HepG2 (cell line): ENCODE measurements around the gene METTL22. TPM values are rescaled to one million over a fixed set of nuclear protein-coding genes. Genes with fewer than 3 reads are reported as not detected.

Experiments
- AHR ChIP-seq: IDR thresholded peaks from 2 replicates; pipeline ENCODE4 v1.6.1; 2018; ENCODE audit warnings: missing genetic modification reagents, missing compliant biosample characterization
- KIAA2018 ChIP-seq: sonication (generic); formaldehyde crosslinking; IDR thresholded peaks from 2 replicates; pipeline ENCODE4 v1.5.0; 2020; ENCODE audit warnings: mild to moderate bottlenecking, missing genetic modification reagents, borderline replicate concordance
- POLR2AphosphoS5 ChIP-seq: IDR thresholded peaks from 2 replicates; pipeline ENCODE4 v1.6.1; 2012; ENCODE audit warnings: low read depth, low read length
- ZNF652 ChIP-seq: IDR thresholded peaks from 2 replicates; pipeline ENCODE4 v1.6.1; 2016; ENCODE audit warnings: low read depth, borderline replicate concordance
- polyA plus RNA-seq, 8 experiments: library from polyadenylated mRNA; depleted of rRNA in 3 of 8; stranded (reverse) in 7 of 8; unstranded in 1 of 8; fragments of >200 nt; fragmentation: Illumina TruSeq in 4 of 8; extraction: Trizol in 4 of 8; gene quantifications; 2 replicates each; pipeline versions ENCODE4 v1.2.1 to v1.2.3, GENCODE V29; 2011 to 2016; ENCODE audit warnings: low read depth in 4 of 8, missing spikeins in 1 of 8, mixed read lengths in 1 of 8; ENCODE audit not compliant: insufficient read depth in 1 of 8
- total RNA-seq, 5 experiments: library from RNA; depleted of rRNA; stranded (reverse); fragments of >200 nt; fragmentation: Illumina TruSeq; extraction: Trizol; gene quantifications; 2 replicates each; pipeline ENCODE4 v1.2.3, GENCODE V29; 2016; ENCODE audit warnings: low read depth in 1 of 5

The METTL22 gene
- total and polyA plus RNA-seq, 2 of the 13 experiments (the other 11 are each of a cell fraction or from before 2014, with no cell fraction given), result 36.2 to 94.8 TPM

- TF ChIP-seq KIAA2018 (no peak), AHR (CRISPR knock-in tag) (no peak), POLR2AphosphoS5 (0 out of 2 replicates have a peak, but pooled peaks have one; percentile 3), ZNF652 (0 out of 2 replicates have a peak, but pooled peaks have one; percentile 33)
Observed at GRCh38 chr16:8646326-8647053, 25.0 kb downstream of the METTL22 start (continued).
